ENCODE measurements around the gene IFT43.

GRCh38 chr14:76073717-76074116 lies 88.2 kb downstream of the IFT43 start:
- TF ChIP-seq MAX (IDR thresholded peaks at IDR 0.05; ENCODE audit: low read depth) (no peak), ELF1 (IDR thresholded peaks at IDR 0.05) (no peak), EP300 (IDR thresholded peaks at IDR 0.05; ENCODE audit: borderline replicate concordance in 1 of 2, low read depth in 1 of 2, low read length in 1 of 2) (peak in 1 of 2 experiments; percentile 82; a peak in 2 of 4 replicates), RAD21 (IDR thresholded peaks at IDR 0.05; ENCODE audit: low read length) (no peak), SMC3 (IDR thresholded peaks at IDR 0.05; ENCODE audit: low read depth, low read length) (no peak)
- TF ChIP-seq, protein P1, sequence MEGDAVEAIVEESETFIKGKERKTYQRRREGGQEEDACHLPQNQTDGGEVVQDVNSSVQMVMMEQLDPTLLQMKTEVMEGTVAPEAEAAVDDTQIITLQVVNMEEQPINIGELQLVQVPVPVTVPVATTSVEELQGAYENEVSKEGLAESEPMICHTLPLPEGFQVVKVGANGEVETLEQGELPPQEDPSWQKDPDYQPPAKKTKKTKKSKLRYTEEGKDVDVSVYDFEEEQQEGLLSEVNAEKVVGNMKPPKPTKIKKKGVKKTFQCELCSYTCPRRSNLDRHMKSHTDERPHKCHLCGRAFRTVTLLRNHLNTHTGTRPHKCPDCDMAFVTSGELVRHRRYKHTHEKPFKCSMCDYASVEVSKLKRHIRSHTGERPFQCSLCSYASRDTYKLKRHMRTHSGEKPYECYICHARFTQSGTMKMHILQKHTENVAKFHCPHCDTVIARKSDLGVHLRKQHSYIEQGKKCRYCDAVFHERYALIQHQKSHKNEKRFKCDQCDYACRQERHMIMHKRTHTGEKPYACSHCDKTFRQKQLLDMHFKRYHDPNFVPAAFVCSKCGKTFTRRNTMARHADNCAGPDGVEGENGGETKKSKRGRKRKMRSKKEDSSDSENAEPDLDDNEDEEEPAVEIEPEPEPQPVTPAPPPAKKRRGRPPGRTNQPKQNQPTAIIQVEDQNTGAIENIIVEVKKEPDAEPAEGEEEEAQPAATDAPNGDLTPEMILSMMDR (IDR thresholded peaks at IDR 0.05), result no peak

Measured in SK-N-SH (cell line).